Keratinocyte (primary cell): ENCODE measurements around the gene TLR4.

Experiments used
- EZH2 ChIP-seq: IDR thresholded peaks from one replicate; pipeline ENCODE4 v1.6.1; 2012; ENCODE audit warnings: inconsistent platforms, mild to moderate bottlenecking, low read length, moderate library complexity
- TF ChIP-seq, protein P1 (sequence below), 3 experiments: IDR thresholded peaks in 1 of 3; conservative IDR thresholded peaks in 1 of 3; optimal IDR thresholded peaks in 1 of 3; 2 replicates in 2 of 3; 3 replicates in 1 of 3; pipeline versions ENCODE3 to v1.5.1; 2011; ENCODE audit warnings: low read length in 3 of 3, mild to moderate bottlenecking in 3 of 3, moderate library complexity in 2 of 3, control low read depth in 1 of 3, inconsistent platforms in 1 of 3; ENCODE audit not compliant: insufficient read depth in 2 of 3; ENCODE audit errors: extremely low read depth in 1 of 3

DNA sequence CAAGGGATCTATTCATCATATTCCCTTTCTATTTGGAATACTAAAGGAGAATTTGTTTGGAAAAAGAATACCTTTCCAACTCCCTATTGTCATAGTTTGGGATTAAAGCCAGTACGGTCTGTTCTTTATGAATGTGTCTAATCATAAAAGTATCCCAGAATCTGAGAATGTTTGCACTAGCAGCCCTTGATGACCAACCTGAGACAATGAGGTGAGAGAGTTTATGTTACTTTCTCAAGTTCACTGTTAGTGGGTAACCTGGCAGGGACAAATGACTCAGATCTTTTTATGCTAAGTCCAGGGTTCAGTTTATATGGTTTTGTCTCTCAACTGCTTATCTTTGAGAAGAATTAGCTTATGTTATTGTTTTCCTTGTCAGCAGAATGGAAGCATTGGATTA lies 25.3 kb upstream of the TLR4 start:
- TF ChIP-seq EZH2 = no peak
- TF ChIP-seq, protein P1, sequence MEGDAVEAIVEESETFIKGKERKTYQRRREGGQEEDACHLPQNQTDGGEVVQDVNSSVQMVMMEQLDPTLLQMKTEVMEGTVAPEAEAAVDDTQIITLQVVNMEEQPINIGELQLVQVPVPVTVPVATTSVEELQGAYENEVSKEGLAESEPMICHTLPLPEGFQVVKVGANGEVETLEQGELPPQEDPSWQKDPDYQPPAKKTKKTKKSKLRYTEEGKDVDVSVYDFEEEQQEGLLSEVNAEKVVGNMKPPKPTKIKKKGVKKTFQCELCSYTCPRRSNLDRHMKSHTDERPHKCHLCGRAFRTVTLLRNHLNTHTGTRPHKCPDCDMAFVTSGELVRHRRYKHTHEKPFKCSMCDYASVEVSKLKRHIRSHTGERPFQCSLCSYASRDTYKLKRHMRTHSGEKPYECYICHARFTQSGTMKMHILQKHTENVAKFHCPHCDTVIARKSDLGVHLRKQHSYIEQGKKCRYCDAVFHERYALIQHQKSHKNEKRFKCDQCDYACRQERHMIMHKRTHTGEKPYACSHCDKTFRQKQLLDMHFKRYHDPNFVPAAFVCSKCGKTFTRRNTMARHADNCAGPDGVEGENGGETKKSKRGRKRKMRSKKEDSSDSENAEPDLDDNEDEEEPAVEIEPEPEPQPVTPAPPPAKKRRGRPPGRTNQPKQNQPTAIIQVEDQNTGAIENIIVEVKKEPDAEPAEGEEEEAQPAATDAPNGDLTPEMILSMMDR (optimal IDR thresholded peaks at IDR 0.05 in 1 of 3, IDR thresholded peaks at IDR 0.05 in 1 of 3, conservative IDR thresholded peaks at IDR 0.05 in 1 of 3; ENCODE audit: extremely low read depth in 1 of 3, insufficient read depth in 2 of 3, low read length in 3 of 3) = no peak
